Right cardiac atrium (tissue), 5 donors: ENCODE measurements around the gene FNDC1. TPM values are rescaled to one million over a fixed set of nuclear protein-coding genes. Genes with fewer than 3 reads are reported as not detected.

ENCODE experiments used
- ATAC-seq, 2 donors: fragments of 200-7000 bp; cut with Tn5 transposase; one replicate each; pipeline versions ENCODE4 v1.8.0 to v1.9.1; 2020; ENCODE audit warnings: moderate library complexity in 2 of 2, mild to moderate bottlenecking in 1 of 2
- DNase-seq, 3 donors: peaks; one replicate each; pipeline ENCODE4 v3.0.0-alpha.2; 2020
- H3K27ac ChIP-seq: one replicate; pipeline ENCODE4 v1.5.1; 2013; ENCODE audit warnings: mild to moderate bottlenecking, low read length, control low read depth, moderate library complexity
- H3K27me3 ChIP-seq: one replicate; pipeline ENCODE4 v1.6.1; 2013; ENCODE audit not compliant: control insufficient read depth, insufficient read depth
- H3K4me1 ChIP-seq: one replicate; pipeline ENCODE4 v1.6.1; 2013; ENCODE audit warnings: low read length; ENCODE audit not compliant: control insufficient read depth, insufficient read depth
- H3K4me3 ChIP-seq: one replicate; pipeline ENCODE4 v1.5.1; 2013; ENCODE audit warnings: low read length, control low read depth
- H3K9me3 ChIP-seq: one replicate; pipeline ENCODE4 v1.6.1; 2013; ENCODE audit warnings: low read length; ENCODE audit not compliant: control insufficient read depth
- WGBS: extraction: QIAGEN DNeasy Blood & Tissue Kit; methylation state at CpG from one replicate; pipeline ENCODE4 v1.1.7; 2013; 5-methylcytosine and 5-hydroxymethylcytosine counted together
- intact Hi-C, 4 donors: fragments of 100-400 bp; cut with DNase I; formaldehyde crosslinking; loops; one replicate each; pipeline versions ENCODE4 v1.11.0 to v1.14.0; 2022 to 2023
- polyA plus RNA-seq: library from polyadenylated mRNA; stranded (reverse); fragments of 200-250 nt; gene quantifications from one replicate; pipeline ENCODE4 v1.2.3, GENCODE V29; 2013
- total RNA-seq, 4 donors: library from RNA; stranded (reverse); fragmentation: NEBNext Ultra II Directional; extraction: Animal tissue kit (Norgen Biotek cat#: 25700); gene quantifications; one replicate each; pipeline ENCODE4 v1.2.1, GENCODE V29; 2021
- donor health status: healthy with polysubstance abuse.
- donor health status: DM: no; HTN: yes; CAD: no.
- donor health status: DM: no; HTN: no; CAD: no.
- donor health status: DM: no; HTN: yes; CAD: no; lungs with severe emphysema.
- donor health status: DM: yes; HTN: yes; CAD: no.

Gene FNDC1
- total and polyA plus RNA-seq, 5 donors, result 0.07 to 1.3 (median 0.36) TPM

GRCh38 chr6:159305159-159305558 lies 136.0 kb downstream of the FNDC1 start:
- intact Hi-C loops, result no loop called here
- Histone ChIP-seq H3K4me1 (no peaks in the 10 kb centered on the region), H3K4me3 (no peak overlapping the region), H3K27ac (no peak overlapping the region), H3K9me3 (no peaks in the 10 kb centered on the region), H3K27me3 (no peaks in the 10 kb centered on the region)
- DNase-seq, result no peak
- ATAC-seq, result no peak
- 50% methylated on average over 5 of the region's 5 CpGs for WGBS

- WGBS, result 41% methylated on average over 3 of the region's 3 CpGs
- Histone ChIP-seq H3K4me3 (no peak overlapping the region), H3K27ac (no peak overlapping the region), H3K27me3 (no peaks in the 10 kb centered on the region), H3K9me3 (no peaks in the 10 kb centered on the region), H3K4me1 (no peaks in the 10 kb centered on the region)
- intact Hi-C loops, result no loop called here
- no peak for DNase-seq
- peak in 1 of 2 donors; percentile 47 for ATAC-seq
These were observed 136.8 kb downstream of the FNDC1 start for GRCh38 chr6:159305804-159306537.

GRCh38 chr6:159307246-159307790 lies 138.1 kb downstream of the FNDC1 start:
- DNase-seq, result no peak
- ATAC-seq, result no peak
- Histone ChIP-seq H3K27ac (no peak overlapping the region), H3K27me3 (no peaks in the 10 kb centered on the region), H3K9me3 (no peaks in the 10 kb centered on the region), H3K4me3 (no peak overlapping the region), H3K4me1 (no peaks in the 10 kb centered on the region)
- intact Hi-C loops, result no loop called here
- 88% methylated on average over 2 of the region's 2 CpGs for WGBS

- Histone ChIP-seq H3K27me3 (no peaks in the 10 kb centered on the region), H3K4me3 (no peak overlapping the region), H3K4me1 (no peaks in the 10 kb centered on the region), H3K27ac (no peak overlapping the region), H3K9me3 (no peaks in the 10 kb centered on the region)
- no peak for ATAC-seq
- WGBS, result 0% methylated on average over 1 of the region's 1 CpG
- intact Hi-C loops, result no loop called here
- no peak for DNase-seq
These were observed 139.0 kb downstream of the FNDC1 start for GRCh38 chr6:159308198-159308597.

GRCh38 chr6:159309723-159310122 lies 140.5 kb downstream of the FNDC1 start:
- no peaks in the 10 kb centered on the region for H3K9me3 ChIP-seq
- no peaks in the 10 kb centered on the region for H3K4me1 ChIP-seq
- ATAC-seq (no peak), DNase-seq (no peak)
- H3K27me3 ChIP-seq, result no peaks in the 10 kb centered on the region
- H3K4me3 ChIP-seq, result no peak overlapping the region
- intact Hi-C loops, result no loop called here
- no peak overlapping the region for H3K27ac ChIP-seq
- 91% methylated on average over 1 of the region's 1 CpG for WGBS

- H3K4me1 ChIP-seq, result no peaks in the 10 kb centered on the region
- H3K27ac ChIP-seq, result no peak overlapping the region
- 57% methylated on average over 4 of the region's 4 CpGs for WGBS
- no peak overlapping the region for H3K4me3 ChIP-seq
- no peaks in the 10 kb centered on the region for H3K27me3 ChIP-seq
- ATAC-seq (no peak), DNase-seq (no peak)
- H3K9me3 ChIP-seq, result no peaks in the 10 kb centered on the region
- intact Hi-C loops, result no loop called here
These were observed 142.4 kb downstream of the FNDC1 start for GRCh38 chr6:159311618-159312017.

- H3K27me3 ChIP-seq, result no peaks in the 10 kb centered on the region
- no peaks in the 10 kb centered on the region for H3K4me1 ChIP-seq
- no peak overlapping the region for H3K4me3 ChIP-seq
- intact Hi-C loops, result no loop called here
- no peak overlapping the region for H3K27ac ChIP-seq
- no peaks in the 10 kb centered on the region for H3K9me3 ChIP-seq
- no peak for ATAC-seq
- DNase-seq, result no peak
- 36% methylated on average over 1 of the region's 1 CpG for WGBS
These were observed 143.0 kb downstream of the FNDC1 start for GRCh38 chr6:159312206-159312605.

- no peak for DNase-seq
- no peak for ATAC-seq
- intact Hi-C loops, result no loop called here
- Histone ChIP-seq H3K4me1 (no peaks in the 10 kb centered on the region), H3K4me3 (no peak overlapping the region), H3K9me3 (no peaks in the 10 kb centered on the region), H3K27me3 (no peaks in the 10 kb centered on the region), H3K27ac (no peak overlapping the region)
- WGBS, result 61% methylated on average over 6 of the region's 6 CpGs
These were observed 143.8 kb downstream of the FNDC1 start for GRCh38 chr6:159313018-159313417.

GRCh38 chr6:159315562-159315961 lies 146.4 kb downstream of the FNDC1 start:
- H3K4me1 ChIP-seq, result no peaks in the 10 kb centered on the region
- intact Hi-C loops, result no loop called here
- no peak overlapping the region for H3K27ac ChIP-seq
- no peaks in the 10 kb centered on the region for H3K27me3 ChIP-seq
- no peaks in the 10 kb centered on the region for H3K9me3 ChIP-seq
- no peak overlapping the region for H3K4me3 ChIP-seq
- ATAC-seq (no peak), DNase-seq (no peak)
- WGBS, result 87% methylated on average over 26 of the region's 26 CpGs

GRCh38 chr6:159317430-159317829 lies 148.2 kb downstream of the FNDC1 start:
- Histone ChIP-seq H3K4me3 (no peak overlapping the region), H3K27me3 (no peaks in the 10 kb centered on the region), H3K27ac (no peak overlapping the region), H3K4me1 (no peaks in the 10 kb centered on the region), H3K9me3 (no peaks in the 10 kb centered on the region)
- WGBS, result 87% methylated on average over 7 of the region's 7 CpGs
- ATAC-seq (no peak), DNase-seq (no peak)
- intact Hi-C loops, result no loop called here

- Histone ChIP-seq H3K4me3 (no peak overlapping the region), H3K27me3 (no peaks in the 10 kb centered on the region), H3K9me3 (no peaks in the 10 kb centered on the region), H3K4me1 (no peaks in the 10 kb centered on the region), H3K27ac (no peak overlapping the region)
- WGBS, result 87% methylated on average over 4 of the region's 4 CpGs
- intact Hi-C loops, result no loop called here
- no peak for DNase-seq
- ATAC-seq, result no peak
These were observed 152.1 kb downstream of the FNDC1 start for GRCh38 chr6:159321267-159321666.
